ENCODE measurements around the gene TIAM1.

TIAM1 gene

GRCh38 chr21:31161157-31161556, 182.9 kb downstream of the TIAM1 start:
- no peak overlapping the region for H3K27ac ChIP-seq (ENCODE audit: low read depth, low read length)
- H3K4me3 ChIP-seq (ENCODE audit: low read length) = no peak overlapping the region
- H3K4me2 ChIP-seq (ENCODE audit: low read length) = no peak overlapping the region

GRCh38 chr21:31159808-31160207, 184.3 kb downstream of the TIAM1 start:
- no peak overlapping the region for H3K4me2 ChIP-seq (ENCODE audit: low read length)
- no peaks in the 10 kb centered on the region for H3K4me1 ChIP-seq (ENCODE audit: control insufficient read depth, low read length)
- TF ChIP-seq EZH2phosphoT487 (IDR thresholded peaks at IDR 0.05; ENCODE audit: borderline replicate concordance, low read length) = no peak
- no peak for TF ChIP-seq CTCF (IDR thresholded peaks at IDR 0.05; ENCODE audit: low read depth, low read length, poor library complexity, severe bottlenecking)
- no peaks in the 10 kb centered on the region for H3K9me3 ChIP-seq (ENCODE audit: control insufficient read depth, insufficient read depth, low read length)
- no peaks in the 10 kb centered on the region for H4K20me1 ChIP-seq (ENCODE audit: control insufficient read depth, insufficient read depth, low read depth, low read length)
- no peak overlapping the region for H3K27ac ChIP-seq (ENCODE audit: low read depth, low read length)
- no peaks in the 10 kb centered on the region for H3K36me3 ChIP-seq (ENCODE audit: control insufficient read depth, low read length)
- H3K27me3 ChIP-seq (ENCODE audit: control insufficient read depth, low read length) = no peaks in the 10 kb centered on the region
- no peak overlapping the region for H3K4me3 ChIP-seq (ENCODE audit: low read length)
- H3K79me2 ChIP-seq (ENCODE audit: control insufficient read depth, low read length) = no peaks in the 10 kb centered on the region
- no peaks in the 10 kb centered on the region for H3F3A ChIP-seq (ENCODE audit: control insufficient read depth, insufficient read depth)
- no peaks in the 10 kb centered on the region for H3K9me2 ChIP-seq (replicated peaks; ENCODE audit: control insufficient read depth, low read length)

More at GRCh38 chr21:31161157-31161556, 182.9 kb downstream of the TIAM1 start:
- Histone ChIP-seq H3K27me3 (ENCODE audit: control insufficient read depth, low read length) (no peaks in the 10 kb centered on the region), H4K20me1 (ENCODE audit: control insufficient read depth, insufficient read depth, low read depth, low read length) (no peaks in the 10 kb centered on the region), H3K79me2 (ENCODE audit: control insufficient read depth, low read length) (no peaks in the 10 kb centered on the region), H3K4me1 (ENCODE audit: control insufficient read depth, low read length) (no peaks in the 10 kb centered on the region), H3K9me2 (replicated peaks; ENCODE audit: control insufficient read depth, low read length) (no peaks in the 10 kb centered on the region), H3F3A (ENCODE audit: control insufficient read depth, insufficient read depth) (no peaks in the 10 kb centered on the region), H3K36me3 (ENCODE audit: control insufficient read depth, low read length) (no peaks in the 10 kb centered on the region), H3K9me3 (ENCODE audit: control insufficient read depth, insufficient read depth, low read length) (no peaks in the 10 kb centered on the region)
- TF ChIP-seq CTCF (IDR thresholded peaks at IDR 0.05; ENCODE audit: low read depth, low read length, poor library complexity, severe bottlenecking) (no peak), EZH2phosphoT487 (IDR thresholded peaks at IDR 0.05; ENCODE audit: borderline replicate concordance, low read length) (no peak)

- H4K20me1 ChIP-seq (ENCODE audit: control insufficient read depth, insufficient read depth, low read depth, low read length) = no peaks in the 10 kb centered on the region
- H3K27me3 ChIP-seq (ENCODE audit: control insufficient read depth, low read length) = no peaks in the 10 kb centered on the region
- H3K27ac ChIP-seq (ENCODE audit: low read depth, low read length) = no peak overlapping the region
- no peaks in the 10 kb centered on the region for H3K4me1 ChIP-seq (ENCODE audit: control insufficient read depth, low read length)
- no peaks in the 10 kb centered on the region for H3K36me3 ChIP-seq (ENCODE audit: control insufficient read depth, low read length)
- no peaks in the 10 kb centered on the region for H3K9me2 ChIP-seq (replicated peaks; ENCODE audit: control insufficient read depth, low read length)
- no peak overlapping the region for H3K4me2 ChIP-seq (ENCODE audit: low read length)
- H3K79me2 ChIP-seq (ENCODE audit: control insufficient read depth, low read length) = no peaks in the 10 kb centered on the region
- H3F3A ChIP-seq (ENCODE audit: control insufficient read depth, insufficient read depth) = no peaks in the 10 kb centered on the region
- no peak overlapping the region for H3K4me3 ChIP-seq (ENCODE audit: low read length)
- no peak for TF ChIP-seq EZH2phosphoT487 (IDR thresholded peaks at IDR 0.05; ENCODE audit: borderline replicate concordance, low read length)
- TF ChIP-seq CTCF (IDR thresholded peaks at IDR 0.05; ENCODE audit: low read depth, low read length, poor library complexity, severe bottlenecking) = no peak
- no peaks in the 10 kb centered on the region for H3K9me3 ChIP-seq (ENCODE audit: control insufficient read depth, insufficient read depth, low read length)
Measured at GRCh38 chr21:31158789-31159581, 185.1 kb downstream of the TIAM1 start.

All from DOHH2 (cell line).